GM18868 (cell line): Measurements from ENCODE around the gene TBC1D22A.
"Not testable (repeated sequence)": the region's sequence is repeated elsewhere in the genome, so short reads cannot be mapped to it uniquely, and the experiment has no call there.

Source experiments
- ATAC-seq: cut with Tn5 transposase; IDR thresholded peaks from one replicate; pipeline ENCODE4 v1.9.1; 2021; ENCODE audit warnings: mild to moderate bottlenecking, moderate library complexity; ENCODE audit not compliant: unreplicated experiment

TBC1D22A gene

DNA sequence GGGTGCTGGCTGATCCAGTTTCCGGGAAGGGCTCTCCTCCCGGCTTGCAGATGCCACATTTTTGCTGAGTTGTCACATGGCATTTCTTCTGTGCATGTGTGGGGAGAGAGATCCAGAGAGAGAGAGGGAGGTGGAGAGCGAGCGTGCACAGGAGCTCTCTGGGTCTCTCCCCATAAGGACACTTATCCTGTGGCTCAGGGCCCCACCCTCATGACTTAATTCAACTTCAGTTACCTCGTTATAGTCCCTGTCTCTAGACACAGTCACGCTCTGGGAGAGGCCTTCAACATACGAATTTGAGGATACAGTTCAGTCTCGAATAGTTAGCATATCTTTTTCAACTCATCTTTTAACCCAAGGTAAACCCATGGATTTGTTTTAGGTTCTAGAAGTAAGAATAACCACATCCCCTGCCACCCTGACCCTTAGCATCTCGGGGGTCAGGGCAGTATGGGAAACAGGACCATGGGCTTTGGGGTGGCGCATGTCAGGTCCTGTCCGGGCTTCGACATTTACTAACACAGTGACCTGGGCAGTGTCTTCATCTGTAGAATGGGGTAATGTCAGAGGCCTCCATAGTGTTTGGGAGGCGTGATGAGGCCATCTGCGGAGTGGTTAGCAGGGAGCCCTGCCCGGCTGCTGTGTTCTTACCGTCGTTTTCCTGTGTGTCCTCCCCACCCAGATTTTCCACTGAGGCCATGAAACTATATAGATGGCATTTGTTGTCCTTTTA is 46.9 kb downstream of the TBC1D22A start:
- no peak for ATAC-seq

DNA sequence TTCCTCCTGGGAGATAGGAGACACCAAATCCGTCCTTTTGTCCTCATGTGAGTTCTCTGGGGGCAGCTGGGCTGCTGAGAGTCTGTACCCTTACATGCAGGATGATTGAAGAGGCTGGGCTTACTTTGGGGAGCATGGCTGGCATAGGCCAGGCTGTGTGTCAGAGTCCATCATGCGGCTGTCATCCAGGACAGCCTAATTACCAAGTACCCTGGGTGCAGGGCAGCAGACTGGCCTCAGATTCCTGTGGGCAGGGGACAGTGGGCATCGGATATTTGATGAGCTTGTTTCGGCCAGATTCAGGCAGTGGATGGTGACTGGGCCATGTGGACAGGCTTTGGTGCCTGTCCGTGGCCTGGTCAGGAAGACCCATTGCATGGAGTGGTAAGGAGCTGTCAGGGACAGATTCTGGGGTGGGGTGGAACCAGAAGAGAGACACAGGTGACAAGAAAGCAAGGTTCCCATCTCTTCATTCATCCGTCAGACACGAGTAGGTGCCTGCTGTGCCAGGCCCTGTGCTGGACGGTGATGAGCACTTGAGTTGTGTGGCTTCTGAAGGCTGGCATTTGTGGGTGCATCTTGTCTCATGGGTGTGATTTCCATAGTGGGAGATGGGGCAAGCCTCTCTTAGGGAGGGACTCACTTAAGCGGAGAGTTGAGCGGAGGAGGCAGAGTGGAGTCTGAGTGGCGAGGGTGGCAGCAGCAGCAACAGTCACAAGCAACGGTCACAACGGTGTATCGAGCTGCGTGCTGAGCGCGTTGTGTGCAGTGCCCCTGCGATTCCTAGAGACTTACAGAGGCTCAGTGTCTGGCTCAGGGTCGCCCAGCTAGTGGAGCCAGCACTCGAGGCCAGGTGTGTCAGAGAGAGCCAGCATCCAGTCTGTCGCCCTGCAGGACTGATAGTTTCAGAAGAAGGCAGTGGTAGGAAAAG is 48.7 kb downstream of the TBC1D22A start:
- no peak for ATAC-seq

DNA sequence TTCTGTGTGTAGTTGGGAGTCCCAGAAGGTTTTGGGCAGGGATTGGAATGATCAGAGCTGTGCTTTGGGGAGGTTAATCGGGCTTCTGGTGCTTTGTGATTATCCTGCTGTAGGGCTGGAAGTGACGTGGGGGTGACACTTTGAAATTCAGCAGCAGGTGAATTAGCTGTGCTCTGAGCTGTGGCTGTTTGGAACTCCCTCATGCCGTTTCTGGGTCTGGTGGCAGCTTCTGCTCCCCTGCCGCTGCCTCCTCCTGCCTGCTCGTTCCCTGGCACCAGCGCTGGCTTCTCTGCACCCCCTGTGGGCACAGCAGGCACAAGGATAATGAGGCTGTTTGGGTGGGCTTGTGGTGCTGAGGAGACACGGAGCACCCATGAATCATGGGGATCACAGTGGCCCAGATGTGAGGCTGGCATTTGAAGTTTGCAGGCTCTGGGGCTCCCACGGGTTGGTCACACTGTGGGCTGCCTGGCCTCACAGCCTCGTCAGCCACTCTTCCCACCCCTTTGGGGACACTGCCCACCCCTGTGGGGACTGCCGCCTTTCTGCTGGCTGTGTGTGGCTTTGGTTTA is 49.7 kb downstream of the TBC1D22A start:
- ATAC-seq, result no peak

DNA sequence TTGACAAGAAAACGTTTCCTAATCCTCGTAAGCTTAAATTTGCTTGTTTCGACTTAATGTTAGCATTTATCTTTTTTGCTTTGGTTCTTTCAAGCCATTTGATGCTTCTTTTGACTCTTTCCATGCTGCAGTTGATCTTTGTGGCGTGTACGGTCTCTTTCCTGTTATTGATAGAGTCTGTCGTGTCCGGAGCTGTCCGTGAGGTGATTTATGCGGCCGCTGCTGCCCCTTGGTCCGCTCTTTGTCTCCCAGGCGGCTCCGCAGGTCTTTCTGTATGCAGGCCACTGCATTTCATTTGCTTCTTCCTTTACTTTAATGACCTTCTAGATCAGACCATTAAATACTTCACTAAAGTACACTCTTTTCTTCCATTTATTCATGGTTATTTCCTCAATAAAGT is 50.3 kb downstream of the TBC1D22A start:
- no peak for ATAC-seq

DNA sequence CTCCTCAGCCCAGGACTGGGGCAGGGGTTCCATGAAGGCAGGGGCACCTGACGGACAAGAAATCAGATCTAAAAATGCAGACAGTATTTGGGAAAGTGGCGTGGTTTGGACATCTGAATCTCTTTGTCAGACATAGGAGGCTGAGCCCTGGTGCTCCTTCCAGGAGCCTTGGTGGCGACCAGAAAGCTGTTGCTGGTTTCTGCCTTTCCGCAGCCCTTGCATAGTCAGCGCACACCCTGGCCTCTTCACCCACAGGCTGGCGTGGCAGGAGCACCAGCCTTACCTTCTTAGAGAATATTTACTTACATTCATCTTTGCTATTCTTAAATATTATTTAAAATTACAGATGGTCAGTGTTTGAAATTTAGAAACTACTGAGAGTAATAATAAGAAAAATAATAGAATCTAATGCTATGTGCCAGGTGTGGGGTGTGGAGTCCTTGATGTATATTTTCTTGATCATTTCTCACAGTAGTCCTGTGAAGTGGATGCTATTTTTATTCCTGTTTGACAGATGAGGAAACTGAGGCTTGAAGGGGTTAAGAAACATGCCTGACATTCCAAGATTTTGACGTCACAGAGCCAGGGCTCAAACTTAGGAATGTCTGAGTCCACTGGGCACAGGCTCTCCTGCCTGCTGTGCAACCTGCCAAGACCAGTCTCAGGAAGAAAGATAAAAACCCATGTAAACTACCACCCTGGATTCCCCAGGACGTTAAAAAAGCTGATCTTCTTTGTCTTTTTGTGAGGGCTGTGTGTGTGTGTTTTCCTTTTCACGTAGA is 51.6 kb downstream of the TBC1D22A start:
- ATAC-seq, result no peak

DNA sequence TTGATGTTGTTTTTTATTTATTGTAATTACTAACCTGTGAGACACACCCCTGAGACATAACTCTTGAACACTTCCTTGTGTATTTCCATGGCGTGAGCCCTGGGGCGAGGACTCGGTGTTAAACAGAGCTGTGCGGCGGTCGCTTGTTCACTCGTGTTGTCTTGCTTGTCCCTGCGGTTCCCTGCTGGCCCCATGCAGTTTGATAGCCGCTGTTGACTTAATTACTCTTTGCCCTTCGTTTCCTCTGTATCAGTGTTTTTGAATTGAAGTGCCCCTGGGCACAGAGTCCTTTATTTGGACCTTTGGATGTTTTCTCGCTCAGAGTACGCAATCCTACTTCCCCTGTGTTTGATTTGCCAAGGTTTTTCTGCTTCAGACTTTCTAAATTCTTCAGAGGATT is 52.7 kb downstream of the TBC1D22A start:
- ATAC-seq, result no peak

DNA sequence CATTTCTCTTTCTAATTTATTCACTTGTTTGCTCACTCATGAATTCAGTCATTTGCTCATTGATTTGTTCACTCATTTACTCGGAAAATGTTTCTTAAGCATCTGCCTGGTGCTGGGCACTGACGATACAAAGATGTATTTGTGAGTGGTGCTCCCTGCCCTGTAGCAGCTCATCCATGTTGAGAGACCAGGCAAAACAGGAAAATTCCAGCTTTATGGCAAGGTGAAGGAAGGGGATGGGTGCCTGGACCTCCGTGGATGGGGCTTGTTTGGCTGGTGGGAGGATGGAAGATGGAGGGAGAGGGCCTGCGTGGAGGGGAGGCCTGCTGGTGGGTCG is 53.1 kb downstream of the TBC1D22A start:
- no peak for ATAC-seq

DNA sequence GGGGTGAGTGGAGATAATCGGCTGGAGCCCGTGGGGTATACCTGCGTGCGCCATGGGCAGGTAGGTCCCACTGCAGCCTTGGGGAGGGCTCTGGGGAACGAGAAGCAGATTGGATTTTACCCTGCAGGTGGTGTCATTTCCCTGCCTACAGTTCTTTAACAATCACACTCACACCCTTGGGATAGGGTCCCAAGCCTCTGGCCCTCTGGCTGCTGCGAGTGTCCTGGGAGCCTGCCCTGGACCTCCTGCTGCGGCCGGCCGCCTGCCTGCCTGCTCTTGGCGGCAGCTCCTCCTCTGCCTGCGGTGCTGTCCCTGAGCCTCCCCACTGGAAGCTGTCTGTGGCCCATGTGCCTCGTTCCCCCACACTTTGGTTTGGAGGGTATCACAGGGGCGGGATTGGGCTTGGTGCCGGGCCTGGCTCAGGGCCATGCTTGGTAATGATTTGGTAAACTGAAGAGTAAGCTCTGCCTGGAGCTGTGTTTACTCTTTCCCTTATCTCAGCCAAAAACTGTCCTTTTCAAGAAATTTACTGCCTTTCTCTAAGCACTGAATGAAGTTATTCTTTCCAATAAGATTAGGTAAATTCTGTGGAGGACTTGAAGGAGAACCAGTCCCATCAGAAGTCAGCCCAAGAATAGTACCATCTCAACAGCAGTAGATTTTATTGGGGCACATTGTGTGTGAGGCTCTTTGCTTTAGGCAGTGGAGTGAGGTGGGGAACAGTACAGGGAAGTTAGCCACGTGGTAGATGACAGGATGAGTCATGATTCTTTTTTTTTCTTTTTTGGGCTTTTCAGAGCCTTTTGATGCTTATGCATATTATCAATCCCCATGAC is 53.7 kb downstream of the TBC1D22A start:
- no peak for ATAC-seq

DNA sequence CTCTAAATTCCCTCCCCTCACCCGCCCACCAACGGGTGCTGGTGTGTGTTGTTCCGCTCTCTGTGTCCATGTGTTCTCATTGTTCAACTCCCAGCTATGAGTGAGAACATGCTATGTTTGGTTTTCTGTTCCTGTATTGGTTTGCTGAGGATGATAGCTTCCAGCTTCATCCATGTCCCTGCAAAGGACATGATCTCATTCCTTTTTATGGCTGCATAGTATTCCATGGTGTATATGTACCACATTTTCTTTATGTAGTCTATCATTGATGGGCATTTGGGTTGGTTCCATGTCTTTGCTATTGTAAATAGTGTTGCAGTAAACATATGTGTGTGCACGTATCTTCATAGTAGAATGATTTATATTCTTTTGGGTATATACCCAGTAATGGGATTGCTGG is 54.9 kb downstream of the TBC1D22A start:
- not testable (repeated sequence) for ATAC-seq

DNA sequence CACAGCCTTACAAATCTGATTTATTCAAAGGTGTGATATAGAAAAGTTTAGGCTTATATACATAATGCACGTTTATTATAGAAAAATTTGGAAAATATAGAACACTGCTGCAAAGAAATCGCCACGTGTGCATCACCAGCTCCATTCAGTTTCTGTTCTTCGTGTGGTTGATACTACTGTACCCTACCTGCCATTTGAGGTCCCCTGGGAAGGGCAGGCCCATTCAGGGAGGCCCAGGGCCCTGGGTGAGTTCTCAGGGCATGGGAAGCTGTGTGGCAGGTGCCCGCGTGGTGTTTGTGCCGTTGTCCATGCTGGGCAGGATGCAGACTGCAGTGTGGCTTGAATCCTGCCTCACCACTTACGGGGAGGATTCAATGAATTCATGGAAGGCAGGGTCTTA is 60.8 kb downstream of the TBC1D22A start:
- no peak for ATAC-seq

DNA sequence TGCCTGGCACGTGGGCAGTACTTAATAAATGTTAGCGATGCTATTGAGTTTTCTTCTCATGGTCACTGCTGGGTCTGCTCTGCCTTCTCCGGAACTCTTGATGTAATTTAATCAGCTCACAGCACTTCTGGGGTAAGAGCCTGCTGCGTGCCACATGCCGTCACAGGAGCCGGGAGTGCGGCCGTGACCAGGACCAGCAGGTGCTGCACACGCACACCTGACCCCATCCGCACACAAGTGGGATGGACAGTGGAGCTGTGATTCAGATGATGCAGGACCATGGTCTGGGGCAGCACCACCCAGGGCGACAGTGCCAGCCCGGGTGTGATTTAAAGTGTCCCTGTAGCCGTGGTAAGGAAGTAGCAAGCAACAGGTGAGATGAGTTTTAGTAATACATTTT is 61.2 kb downstream of the TBC1D22A start:
- no peak for ATAC-seq

DNA sequence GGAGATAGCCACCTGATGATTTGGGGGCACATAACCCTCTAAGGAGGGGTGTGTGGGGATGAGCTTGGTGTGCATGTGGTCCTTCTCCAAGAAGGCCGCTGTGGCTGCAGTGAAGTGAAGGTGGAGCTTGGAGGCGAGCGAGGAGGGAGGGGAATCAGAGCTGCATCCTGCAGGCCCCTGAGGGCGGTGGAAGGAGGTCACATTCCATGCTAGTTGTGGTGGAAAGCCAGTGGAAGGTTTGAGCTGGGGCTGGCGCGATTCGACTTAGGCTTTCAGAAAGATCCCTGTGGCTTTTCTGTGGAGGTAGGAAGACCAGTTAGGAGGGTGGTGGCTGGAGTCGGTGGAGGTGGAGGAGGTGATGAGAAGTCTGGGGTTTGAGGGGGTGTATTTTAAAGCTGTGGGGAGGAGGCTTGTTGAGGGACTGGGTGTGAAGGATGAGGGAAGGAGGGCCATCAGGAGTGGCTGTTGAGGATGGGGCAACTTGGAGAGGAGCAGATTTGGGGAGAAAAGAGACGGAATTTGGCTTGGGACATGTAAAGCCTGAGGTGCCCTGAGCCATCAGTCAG is 62.0 kb downstream of the TBC1D22A start:
- no peak for ATAC-seq

DNA sequence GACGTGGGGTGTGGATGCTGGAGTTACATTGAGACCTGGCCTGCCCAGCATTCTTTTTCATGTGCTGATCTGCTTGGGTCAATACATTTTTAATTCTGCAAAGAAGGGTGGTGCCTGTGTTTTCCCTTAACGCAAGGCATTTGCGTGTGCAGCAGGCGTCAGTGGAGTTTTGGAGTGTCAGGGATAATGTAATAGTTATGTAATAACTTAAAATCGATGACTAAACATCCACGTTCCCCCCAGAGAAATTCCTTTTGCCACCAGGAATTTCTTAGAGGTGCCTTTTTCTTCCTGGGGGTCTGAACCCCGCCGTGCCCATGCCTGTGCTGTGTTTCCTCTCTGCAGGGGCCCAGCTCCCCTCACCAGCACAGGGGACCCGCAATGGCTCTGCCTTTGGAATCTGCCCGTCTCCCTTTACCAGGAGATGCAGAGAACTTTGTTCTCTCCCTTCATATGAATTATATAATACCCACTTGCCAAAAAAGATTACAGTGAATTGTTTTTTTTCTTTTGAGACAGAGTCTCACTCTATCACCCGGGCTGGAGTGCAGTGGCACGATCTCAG is 62.6 kb downstream of the TBC1D22A start:
- ATAC-seq, result no peak

DNA sequence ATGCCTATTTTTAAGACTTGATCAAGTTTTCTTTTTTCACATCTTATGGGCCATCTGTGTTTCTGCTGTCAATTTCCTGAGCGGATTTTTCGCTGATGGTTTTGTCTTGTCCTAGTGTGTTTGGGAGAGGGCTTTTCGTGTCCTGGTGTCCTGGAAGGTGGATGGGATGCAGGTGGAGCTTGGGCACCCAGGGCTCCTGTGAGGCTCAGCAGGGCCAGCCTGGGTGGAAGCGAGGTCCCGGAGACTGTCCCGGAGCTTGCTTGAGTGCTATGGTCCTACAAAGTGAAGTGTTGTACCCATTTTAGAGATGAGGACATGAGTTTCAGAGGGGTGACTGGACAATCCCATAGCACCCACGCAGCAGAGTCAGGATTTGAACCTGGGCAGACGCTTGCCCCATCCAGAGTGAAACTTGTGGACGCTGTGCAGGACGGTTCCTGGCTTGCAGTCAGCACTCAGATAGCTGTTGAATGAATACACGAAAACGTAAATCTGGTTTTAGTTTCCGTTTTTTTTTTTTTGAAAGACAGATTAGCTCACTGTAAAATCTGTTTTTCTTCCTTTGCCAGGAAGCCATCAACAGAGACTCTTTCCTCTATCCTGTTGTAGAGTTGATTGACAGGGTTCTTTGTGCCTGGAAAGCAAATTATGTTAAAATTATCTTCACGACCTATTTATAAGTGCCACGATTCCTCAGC is 64.1 kb downstream of the TBC1D22A start:
- no peak for ATAC-seq

DNA sequence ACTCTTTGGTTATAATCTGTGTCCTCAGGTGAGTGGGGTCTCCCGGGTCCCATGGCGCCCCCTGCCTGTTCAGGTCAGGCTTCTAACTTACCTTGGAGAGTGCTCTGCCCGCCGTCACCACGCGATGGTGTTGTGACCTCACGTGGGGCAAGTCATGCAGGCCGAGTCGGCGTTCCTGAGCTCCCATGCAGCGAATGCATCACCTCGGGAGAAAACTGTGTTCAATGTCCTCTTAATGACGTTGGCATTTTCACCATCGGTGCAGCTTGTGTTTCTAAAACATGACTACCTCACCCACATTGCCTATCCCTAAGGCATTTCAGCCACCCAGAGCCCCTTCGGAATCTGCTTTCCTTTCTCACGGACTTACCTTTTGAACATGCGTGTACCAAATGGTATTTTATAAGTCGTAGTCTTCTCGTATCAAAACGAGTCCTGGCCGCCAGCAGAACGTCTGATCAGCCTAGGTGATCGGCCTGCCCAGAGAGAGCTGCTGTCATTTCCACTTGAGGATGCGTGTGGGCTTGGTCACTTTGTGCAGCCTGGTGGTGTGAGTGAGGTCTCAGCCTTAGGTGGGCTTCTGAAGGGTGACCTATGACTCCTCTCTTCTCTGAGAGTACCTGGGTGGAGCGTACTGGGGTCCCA is 64.8 kb downstream of the TBC1D22A start:
- ATAC-seq, result no peak

DNA sequence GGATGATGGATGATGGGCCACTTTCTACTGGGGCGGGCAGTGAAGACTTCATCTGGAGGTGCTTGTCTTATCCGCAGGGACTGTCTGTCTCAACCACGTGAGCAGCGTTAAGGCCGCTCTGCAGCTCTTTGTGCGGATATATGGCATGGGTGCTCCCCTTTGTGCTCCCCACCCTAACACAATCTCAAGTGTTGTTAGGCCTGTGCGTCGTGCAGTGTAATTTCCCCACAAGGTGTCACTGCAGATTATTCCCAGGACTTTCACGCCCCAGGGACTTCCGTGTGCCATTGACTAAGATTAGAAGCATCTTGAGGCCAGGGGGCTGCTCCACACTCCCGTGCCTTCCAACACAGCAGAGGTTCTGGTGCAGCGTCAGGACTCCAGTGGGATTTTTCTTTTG is 65.3 kb downstream of the TBC1D22A start:
- ATAC-seq, result no peak

DNA sequence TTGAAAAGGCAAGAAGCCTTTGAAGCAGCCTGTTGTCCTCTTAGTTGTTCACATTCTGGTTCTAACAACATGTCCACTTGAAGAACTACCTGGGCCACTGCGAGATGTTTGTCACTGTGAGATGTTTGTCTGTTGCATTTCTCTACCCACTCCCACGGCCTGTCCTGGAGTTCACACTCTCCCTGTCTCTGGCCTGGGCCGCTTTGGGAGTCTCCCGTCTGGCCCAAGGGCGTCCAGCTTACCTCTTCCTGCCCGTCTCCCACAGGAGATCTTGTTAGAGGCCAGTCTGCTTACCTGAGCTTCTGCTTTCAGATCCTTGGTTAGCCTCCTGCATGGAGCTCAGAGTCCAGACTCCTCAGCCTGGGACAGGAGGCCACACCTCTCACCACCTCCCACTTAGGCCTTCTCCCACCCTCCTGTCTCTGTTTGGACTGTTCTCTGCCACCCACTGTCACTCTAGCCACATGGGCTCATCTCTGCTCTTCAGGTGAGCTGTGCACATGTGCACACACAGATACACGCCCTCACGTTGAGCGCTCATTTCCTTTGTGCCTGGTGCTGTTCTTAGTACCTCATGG is 66.0 kb downstream of the TBC1D22A start:
- ATAC-seq, result no peak
